Activated naive CD8-positive, alpha-beta T cell treated with anti-CD3 and anti-CD28 coated beads, Interleukin-2, amount 50 U/mL, for 24 hours (primary cell): ENCODE data around the gene CRABP1.

Experiments used
- ATAC-seq: fragments of 150-1000 bp; cut with Tn5 transposase; one replicate; pipeline ENCODE4 v1.10.0; 2021
- DNase-seq: peaks from one replicate; pipeline ENCODE4 v3.0.0; 2021
- H3K27ac Mint-ChIP-seq: one replicate; pipeline ENCODE4 v1.8.0; 2021; ENCODE audit warnings: mild to moderate bottlenecking, mixed read lengths
- H3K27me3 Mint-ChIP-seq: one replicate; pipeline ENCODE4 v1.8.0; 2021; ENCODE audit warnings: mixed read lengths
- H3K36me3 Mint-ChIP-seq: one replicate; pipeline ENCODE4 v1.8.0; 2021; ENCODE audit warnings: low read depth, mixed read lengths
- H3K4me1 Mint-ChIP-seq: one replicate; pipeline ENCODE4 v1.8.0; 2021; ENCODE audit warnings: mixed read lengths
- H3K4me3 Mint-ChIP-seq: one replicate; pipeline ENCODE4 v1.8.0; 2021; ENCODE audit warnings: mild to moderate bottlenecking, moderate library complexity, mixed read lengths
- H3K9me3 Mint-ChIP-seq: one replicate; pipeline ENCODE4 v1.8.0; 2021; ENCODE audit warnings: mixed read lengths

Gene CRABP1

DNA sequence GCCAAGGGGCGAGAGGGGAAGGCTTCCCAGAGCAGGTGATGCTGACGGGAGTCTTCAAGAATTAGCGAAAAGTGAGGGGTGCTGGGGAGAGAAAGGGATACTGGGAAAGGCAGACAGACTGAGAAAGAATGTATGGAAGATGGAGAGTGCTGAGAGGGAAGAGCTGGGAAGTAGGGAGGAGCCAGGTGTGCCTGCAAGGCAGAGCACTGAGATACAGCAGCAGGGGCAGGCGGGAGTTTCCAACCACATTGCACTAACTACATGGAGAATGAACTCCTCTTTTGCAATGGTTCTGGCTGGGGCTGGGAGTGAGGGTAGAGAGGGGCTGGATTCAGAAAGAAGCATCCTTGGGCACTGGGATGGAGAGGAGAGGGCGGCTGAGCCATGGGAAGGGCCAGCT lies 16.0 kb upstream of the CRABP1 start:
- no peak overlapping the region for H3K27ac Mint-ChIP-seq
- H3K36me3 Mint-ChIP-seq, result no peaks in the 10 kb centered on the region
- no peak for ATAC-seq
- H3K4me3 Mint-ChIP-seq, result no peak overlapping the region
- no peaks in the 10 kb centered on the region for H3K9me3 Mint-ChIP-seq
- H3K27me3 Mint-ChIP-seq, result peaks cover 2% of the 10 kb centered on the region
- H3K4me1 Mint-ChIP-seq, result no peaks in the 10 kb centered on the region
- DNase-seq, result no peak

DNA sequence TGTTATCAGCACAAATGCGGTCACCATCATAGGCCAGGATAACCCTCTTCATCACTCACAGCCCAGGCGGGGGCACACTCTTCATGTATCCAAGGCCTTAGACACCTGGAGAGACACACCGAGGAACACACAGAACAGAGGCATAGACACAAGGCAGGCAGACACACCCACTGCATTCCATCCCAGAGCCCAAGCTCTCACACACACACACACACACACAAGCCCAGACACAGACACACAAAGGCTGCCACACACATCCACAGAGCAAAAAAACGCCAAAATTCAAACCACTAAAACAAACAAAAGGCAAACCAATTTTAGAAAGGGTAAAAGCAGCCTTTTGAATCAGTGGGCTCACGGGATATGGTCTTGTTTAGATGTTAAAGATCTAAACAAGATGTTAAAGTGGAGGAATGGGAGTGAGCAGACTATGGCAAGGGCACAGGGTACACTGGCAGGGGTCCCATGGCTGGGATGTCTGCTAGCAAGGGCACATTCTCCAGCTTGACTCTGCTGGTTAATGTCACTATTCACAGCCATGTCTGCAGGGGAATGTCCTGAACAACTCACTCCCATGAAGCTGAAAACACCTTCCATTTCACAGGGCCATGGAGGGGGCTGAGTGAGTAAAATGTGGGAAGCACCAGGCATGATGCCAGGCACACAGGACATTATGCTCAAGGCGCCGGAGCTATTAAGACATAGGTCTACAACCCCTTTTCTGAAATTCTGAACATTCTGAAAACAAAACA lies 14.9 kb upstream of the CRABP1 start:
- Mint-ChIP-seq H3K27me3 (no peaks in the 10 kb centered on the region), H3K4me3 (no peak overlapping the region), H3K36me3 (no peaks in the 10 kb centered on the region), H3K4me1 (no peaks in the 10 kb centered on the region), H3K27ac (no peak overlapping the region), H3K9me3 (no peaks in the 10 kb centered on the region)
- DNase-seq, result no peak
- no peak for ATAC-seq

GRCh38 chr15:78327466-78327865 lies 12.7 kb upstream of the CRABP1 start:
- Mint-ChIP-seq H3K36me3 (no peaks in the 10 kb centered on the region), H3K27ac (no peak overlapping the region), H3K27me3 (no peaks in the 10 kb centered on the region), H3K9me3 (no peaks in the 10 kb centered on the region), H3K4me3 (no peak overlapping the region), H3K4me1 (no peaks in the 10 kb centered on the region)
- DNase-seq (no peak), ATAC-seq (no peak)

DNA sequence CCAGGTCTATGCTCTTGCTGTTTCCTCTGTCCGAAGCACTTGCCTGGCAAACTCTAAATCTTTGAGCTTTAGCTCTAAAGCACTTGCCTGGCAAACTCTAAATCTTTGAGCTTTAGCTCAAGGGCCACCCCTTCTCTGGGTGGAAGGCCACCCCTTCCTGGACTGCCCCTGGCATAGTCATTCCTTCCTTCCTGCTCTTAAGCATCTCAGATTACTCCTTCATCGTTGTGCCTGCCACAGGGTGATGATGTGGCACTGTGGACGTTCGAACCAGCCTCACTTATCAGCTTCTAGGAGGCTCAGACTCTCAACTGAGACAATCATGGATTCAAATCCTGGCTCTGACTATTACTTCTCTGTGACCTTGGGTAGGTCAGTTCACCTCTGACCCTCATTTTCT lies 10.5 kb upstream of the CRABP1 start:
- DNase-seq (no peak), ATAC-seq (no peak)
- no peaks in the 10 kb centered on the region for H3K36me3 Mint-ChIP-seq
- H3K27me3 Mint-ChIP-seq, result no peaks in the 10 kb centered on the region
- no peak overlapping the region for H3K27ac Mint-ChIP-seq
- H3K4me3 Mint-ChIP-seq, result no peak overlapping the region
- no peaks in the 10 kb centered on the region for H3K4me1 Mint-ChIP-seq
- no peaks in the 10 kb centered on the region for H3K9me3 Mint-ChIP-seq

DNA sequence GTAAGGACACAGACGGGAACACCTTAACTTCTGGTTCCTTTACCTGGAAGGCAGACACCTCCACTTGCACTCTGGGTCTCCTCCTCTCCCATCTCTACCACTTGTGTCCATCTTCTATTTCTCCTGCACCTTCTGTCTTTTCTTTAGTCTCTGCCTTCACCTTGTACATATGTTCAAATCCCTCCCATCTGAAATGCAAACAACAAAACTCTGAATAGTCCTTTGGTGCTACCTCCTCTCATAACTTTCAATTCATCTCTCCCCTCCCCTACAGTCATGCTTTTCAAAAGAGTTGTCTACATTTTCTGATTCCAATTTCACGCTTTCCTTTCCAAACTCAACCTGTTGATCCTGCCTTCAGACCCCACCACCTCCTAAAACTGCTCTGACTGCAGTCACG lies 5.3 kb upstream of the CRABP1 start:
- Mint-ChIP-seq H3K27ac (no peak overlapping the region), H3K27me3 (peaks cover 19% of the 10 kb centered on the region), H3K9me3 (no peaks in the 10 kb centered on the region), H3K4me3 (no peak overlapping the region), H3K4me1 (peaks cover 3% of the 10 kb centered on the region), H3K36me3 (no peaks in the 10 kb centered on the region)
- DNase-seq (no peak), ATAC-seq (no peak)

DNA sequence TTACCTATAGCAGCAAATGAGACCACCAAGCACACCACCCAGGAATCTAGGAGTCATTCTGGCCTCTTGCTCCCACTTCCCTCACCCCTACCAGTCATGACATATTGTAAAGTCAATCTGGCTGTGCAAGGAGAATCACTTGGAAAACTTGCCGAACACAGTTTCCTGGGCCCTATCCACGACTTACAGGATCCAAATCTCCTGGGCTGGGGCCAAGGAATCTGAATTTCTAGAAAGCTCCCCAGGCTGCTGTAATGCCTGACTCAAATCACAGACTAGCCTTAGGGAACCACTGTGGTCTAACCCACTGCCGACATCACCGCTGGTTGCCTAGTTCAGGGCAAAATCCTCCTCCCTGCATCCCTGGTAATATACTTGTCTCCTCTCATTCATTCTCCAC lies 4.2 kb upstream of the CRABP1 start:
- Mint-ChIP-seq H3K27ac (no peak overlapping the region), H3K4me1 (peaks cover 4% of the 10 kb centered on the region), H3K36me3 (no peaks in the 10 kb centered on the region), H3K4me3 (no peak overlapping the region), H3K9me3 (no peaks in the 10 kb centered on the region), H3K27me3 (peaks cover 29% of the 10 kb centered on the region)
- no peak for ATAC-seq
- no peak for DNase-seq

GRCh38 chr15:78338781-78339180 lies 1.4 kb upstream of the CRABP1 start:
- Mint-ChIP-seq H3K27me3 (peaks cover 49% of the 10 kb centered on the region), H3K36me3 (no peaks in the 10 kb centered on the region), H3K4me3 (no peak overlapping the region), H3K4me1 (peaks cover 4% of the 10 kb centered on the region), H3K27ac (no peak overlapping the region), H3K9me3 (no peaks in the 10 kb centered on the region)
- ATAC-seq (no peak), DNase-seq (no peak)

GRCh38 chr15:78339559-78339958 lies 594 bp upstream of the CRABP1 start:
- peaks cover 49% of the 10 kb centered on the region for H3K27me3 Mint-ChIP-seq
- ATAC-seq (no peak), DNase-seq (no peak)
- no peak overlapping the region for H3K4me3 Mint-ChIP-seq
- no peaks in the 10 kb centered on the region for H3K36me3 Mint-ChIP-seq
- H3K9me3 Mint-ChIP-seq, result no peaks in the 10 kb centered on the region
- peaks cover 4% of the 10 kb centered on the region for H3K4me1 Mint-ChIP-seq
- no peak overlapping the region for H3K27ac Mint-ChIP-seq

GRCh38 chr15:78341057-78341987 lies 1.2 kb downstream of the CRABP1 start:
- ATAC-seq, result no peak
- Mint-ChIP-seq H3K27ac (no peak overlapping the region), H3K4me3 (no peak overlapping the region), H3K9me3 (no peaks in the 10 kb centered on the region), H3K4me1 (peaks cover 4% of the 10 kb centered on the region), H3K27me3 (peaks cover 49% of the 10 kb centered on the region), H3K36me3 (no peaks in the 10 kb centered on the region)
- no peak for DNase-seq

DNA sequence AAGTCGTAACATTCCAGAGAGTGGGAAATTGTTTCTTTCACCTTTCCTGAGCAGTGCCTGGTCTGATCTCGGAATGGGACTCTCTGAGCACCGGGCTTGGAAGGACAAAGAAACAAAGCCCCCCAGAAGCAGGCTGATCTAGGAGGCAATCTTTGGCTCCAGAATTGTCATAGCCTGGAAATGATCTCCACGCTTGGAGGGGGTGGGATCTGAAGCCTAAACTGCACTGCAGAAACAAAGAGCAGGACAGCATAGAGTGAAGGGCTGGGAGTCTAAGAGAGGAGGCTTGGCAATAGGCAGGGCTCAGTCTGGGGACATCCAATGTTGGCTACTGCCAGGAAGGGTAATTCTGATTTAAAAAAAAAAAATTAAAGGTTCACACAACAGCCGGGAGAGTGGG lies 1.9 kb downstream of the CRABP1 start:
- H3K27ac Mint-ChIP-seq, result no peak overlapping the region
- H3K27me3 Mint-ChIP-seq, result peaks cover 49% of the 10 kb centered on the region
- H3K9me3 Mint-ChIP-seq, result no peaks in the 10 kb centered on the region
- no peaks in the 10 kb centered on the region for H3K36me3 Mint-ChIP-seq
- ATAC-seq, result no peak
- peaks cover 4% of the 10 kb centered on the region for H3K4me1 Mint-ChIP-seq
- no peak overlapping the region for H3K4me3 Mint-ChIP-seq
- no peak for DNase-seq

- H3K4me3 Mint-ChIP-seq, result no peak overlapping the region
Observed at GRCh38 chr15:78343276-78344060, 3.3 kb downstream of the CRABP1 start.

DNA sequence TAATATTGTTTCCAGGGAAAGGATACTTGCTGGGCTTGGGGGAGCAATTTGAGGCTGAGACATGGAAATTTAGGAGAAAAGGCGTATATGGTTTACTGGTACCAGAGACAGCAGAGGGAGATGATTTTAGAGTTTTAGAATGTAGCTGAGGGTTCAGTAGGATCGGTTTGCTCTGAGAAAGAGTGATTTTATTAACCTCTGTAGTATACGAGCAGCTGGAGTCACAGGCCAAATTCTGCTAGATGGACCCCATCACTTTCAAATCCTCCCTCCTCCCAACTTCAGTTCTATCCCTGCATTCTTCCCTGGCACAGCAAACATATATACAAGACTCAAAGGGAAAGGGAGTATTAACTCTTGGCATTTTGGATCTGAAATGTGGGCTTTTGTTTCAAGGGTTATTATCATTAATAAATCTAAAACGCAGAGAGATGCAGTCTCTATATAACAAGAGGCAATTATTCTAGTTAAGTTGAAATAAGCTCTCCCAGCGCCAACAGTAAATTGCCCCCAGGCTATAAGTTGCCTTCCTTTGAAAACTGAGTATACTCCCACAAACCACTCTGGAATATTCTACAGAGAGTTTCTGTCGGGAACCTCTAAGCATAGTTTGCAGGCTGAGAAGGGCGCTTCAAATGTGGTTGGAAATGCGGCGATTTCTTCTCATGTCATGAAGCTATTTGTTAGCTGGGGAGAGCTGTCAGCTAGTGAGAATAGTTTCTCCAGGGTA lies 5.4 kb downstream of the CRABP1 start:
- ATAC-seq (no peak), DNase-seq (no peak)
- Mint-ChIP-seq H3K27me3 (peaks cover 28% of the 10 kb centered on the region), H3K4me3 (no peak overlapping the region), H3K27ac (no peak overlapping the region), H3K9me3 (no peaks in the 10 kb centered on the region), H3K4me1 (peaks cover under 1% of the 10 kb centered on the region), H3K36me3 (no peaks in the 10 kb centered on the region)

More at GRCh38 chr15:78343276-78344060, 3.3 kb downstream of the CRABP1 start:
- H3K27me3 Mint-ChIP-seq, result peaks cover 48% of the 10 kb centered on the region
- no peaks in the 10 kb centered on the region for H3K36me3 Mint-ChIP-seq
- DNase-seq (no peak), ATAC-seq (no peak)
- no peaks in the 10 kb centered on the region for H3K9me3 Mint-ChIP-seq
- H3K27ac Mint-ChIP-seq, result no peak overlapping the region
- H3K4me1 Mint-ChIP-seq, result peaks cover 4% of the 10 kb centered on the region

GRCh38 chr15:78347586-78348543 lies 7.7 kb downstream of the CRABP1 start:
- Mint-ChIP-seq H3K27ac (no peak overlapping the region), H3K4me3 (no peak overlapping the region), H3K4me1 (no peaks in the 10 kb centered on the region), H3K27me3 (peaks cover 10% of the 10 kb centered on the region), H3K9me3 (no peaks in the 10 kb centered on the region), H3K36me3 (no peaks in the 10 kb centered on the region)
- no peak for ATAC-seq
- no peak for DNase-seq
